H1 (cell line): ENCODE measurements around the gene NXPH4. TPM values are rescaled to one million over a fixed set of nuclear protein-coding genes. Genes with fewer than 3 reads are reported as not detected.

Experiments
- KDM4A ChIP-seq: IDR thresholded peaks from one replicate; pipeline ENCODE4 v1.7.1; 2012; ENCODE audit warnings: low read depth, mild to moderate bottlenecking, moderate library complexity, low read length, inconsistent platforms; ENCODE audit not compliant: severe bottlenecking
- polyA plus RNA-seq, 7 experiments: library from polyadenylated mRNA; depleted of rRNA in 3 of 7; stranded (reverse) in 5 of 7; unstranded in 2 of 7; fragments of >200 nt in 5 of 7; fragments of 200-250 nt in 2 of 7; gene quantifications; 1 replicate in 5 of 7; 2 replicates in 1 of 7; 4 replicates in 1 of 7; pipeline versions ENCODE4 v1.2.1 to v1.2.3, GENCODE V29; 2011 to 2013; ENCODE audit warnings: missing spikeins in 2 of 7, mixed read lengths in 2 of 7
- total RNA-seq: library from RNA; stranded (reverse); fragmentation: NEBNext Ultra II Directional; extraction: Animal tissue kit (Norgen Biotek cat#: 25700); gene quantifications from 2 replicates; pipeline ENCODE4 v1.2.1, GENCODE V29; 2021

Gene NXPH4
- total and polyA plus RNA-seq, 2 of the 8 experiments (the other 6 are each of a cell fraction or from before 2014, with no cell fraction given), result 0.92 to 1.7 TPM

- no peak for TF ChIP-seq KDM4A
Observed at GRCh38 chr12:57234233-57234570, 17.6 kb downstream of the NXPH4 start (continued).
